Measurements from ENCODE around the gene MEF2B.

- TF ChIP-seq, protein P1, sequence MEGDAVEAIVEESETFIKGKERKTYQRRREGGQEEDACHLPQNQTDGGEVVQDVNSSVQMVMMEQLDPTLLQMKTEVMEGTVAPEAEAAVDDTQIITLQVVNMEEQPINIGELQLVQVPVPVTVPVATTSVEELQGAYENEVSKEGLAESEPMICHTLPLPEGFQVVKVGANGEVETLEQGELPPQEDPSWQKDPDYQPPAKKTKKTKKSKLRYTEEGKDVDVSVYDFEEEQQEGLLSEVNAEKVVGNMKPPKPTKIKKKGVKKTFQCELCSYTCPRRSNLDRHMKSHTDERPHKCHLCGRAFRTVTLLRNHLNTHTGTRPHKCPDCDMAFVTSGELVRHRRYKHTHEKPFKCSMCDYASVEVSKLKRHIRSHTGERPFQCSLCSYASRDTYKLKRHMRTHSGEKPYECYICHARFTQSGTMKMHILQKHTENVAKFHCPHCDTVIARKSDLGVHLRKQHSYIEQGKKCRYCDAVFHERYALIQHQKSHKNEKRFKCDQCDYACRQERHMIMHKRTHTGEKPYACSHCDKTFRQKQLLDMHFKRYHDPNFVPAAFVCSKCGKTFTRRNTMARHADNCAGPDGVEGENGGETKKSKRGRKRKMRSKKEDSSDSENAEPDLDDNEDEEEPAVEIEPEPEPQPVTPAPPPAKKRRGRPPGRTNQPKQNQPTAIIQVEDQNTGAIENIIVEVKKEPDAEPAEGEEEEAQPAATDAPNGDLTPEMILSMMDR (IDR thresholded peaks at IDR 0.05; ENCODE audit: low read length) = no peak
- TF ChIP-seq EZH2 (IDR thresholded peaks at IDR 0.05; ENCODE audit: borderline replicate concordance, low read length) = no peak
Observed at GRCh38 chr19:19170873-19171672, 1.0 kb upstream of the MEF2B start.

Data from OCI-LY1 (cell line).